HTR-8/SVneo (cell line): ENCODE measurements around the gene PAM16.

Experiments used
- DNase-seq: peaks from one replicate; pipeline ENCODE4 v3.0.0; 2011; ENCODE audit warnings: low spot score, mixed read lengths; ENCODE audit not compliant: insufficient read length
- FAIRE-seq: peaks from 2 replicates; lab custom pipeline; 2011; peaks lifted over from hg19 to GRCh38; lab: Jason Lieb, UNC

Gene PAM16

DNA sequence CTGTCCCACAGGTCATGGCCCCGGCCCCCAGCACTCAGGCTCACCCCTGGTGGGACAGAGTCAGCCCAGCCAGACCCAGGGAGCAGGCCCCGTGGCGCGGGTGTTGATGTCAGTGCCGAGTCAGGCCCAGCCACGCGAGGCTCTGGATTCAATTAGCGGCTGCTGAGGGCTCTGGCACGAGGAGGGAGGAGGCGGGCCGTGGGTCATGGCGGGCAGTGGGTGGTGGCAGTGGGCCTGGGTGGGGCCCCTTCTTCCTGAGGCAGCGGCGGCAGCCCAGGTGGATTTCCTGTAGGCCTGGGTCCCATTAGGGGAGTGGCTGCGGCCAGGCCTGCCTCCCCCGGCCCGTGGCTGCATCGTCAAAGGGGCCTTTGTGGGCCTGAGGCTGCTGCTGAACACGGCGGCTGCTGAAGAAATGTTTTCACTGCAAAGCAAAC lies 33.4 kb upstream of the PAM16 start:
- FAIRE-seq (no peak), DNase-seq (no peak)

DNA sequence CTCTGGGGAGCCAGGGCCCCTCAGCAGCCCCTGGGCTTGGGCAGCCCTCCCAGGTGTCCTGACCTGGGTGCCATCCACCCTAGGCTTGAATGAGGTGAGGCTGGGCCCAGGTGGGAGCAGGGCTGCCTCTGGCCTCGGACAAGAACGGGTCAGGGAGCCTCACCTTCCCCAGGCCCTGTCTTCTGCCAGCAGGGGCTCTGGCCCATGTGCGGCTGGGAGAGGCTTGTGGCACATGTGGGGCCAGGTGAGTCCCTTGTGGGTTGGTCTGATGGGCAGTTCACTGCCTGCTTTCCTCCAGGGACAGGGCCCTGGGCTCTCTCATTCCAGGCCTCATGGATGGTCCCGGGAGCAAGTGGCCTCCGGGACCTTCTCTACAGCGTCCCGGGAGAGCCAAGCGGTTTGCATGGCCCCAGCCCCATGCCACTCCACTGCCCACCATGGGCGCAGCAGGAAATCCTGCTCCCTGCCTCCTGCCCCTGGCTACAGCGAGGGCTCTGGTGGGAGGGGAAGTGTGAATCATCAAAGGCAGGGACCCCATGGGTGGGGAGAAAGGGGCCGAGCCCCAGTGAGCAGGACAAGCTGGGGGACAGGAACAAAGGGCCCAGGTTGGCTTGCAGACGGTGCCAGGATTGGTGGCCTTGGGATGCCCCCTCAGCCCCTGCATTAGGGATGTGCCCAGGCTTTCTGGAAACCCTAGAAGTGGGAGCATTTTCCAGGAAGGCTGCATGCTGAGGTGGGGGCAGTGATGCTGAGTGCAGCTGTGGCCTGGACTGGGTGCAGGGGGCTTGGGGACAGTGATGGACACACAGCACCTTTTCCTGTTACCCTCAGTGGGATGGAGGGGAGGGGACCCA lies 32.7 kb upstream of the PAM16 start:
- FAIRE-seq (no peak), DNase-seq (no peak)

DNA sequence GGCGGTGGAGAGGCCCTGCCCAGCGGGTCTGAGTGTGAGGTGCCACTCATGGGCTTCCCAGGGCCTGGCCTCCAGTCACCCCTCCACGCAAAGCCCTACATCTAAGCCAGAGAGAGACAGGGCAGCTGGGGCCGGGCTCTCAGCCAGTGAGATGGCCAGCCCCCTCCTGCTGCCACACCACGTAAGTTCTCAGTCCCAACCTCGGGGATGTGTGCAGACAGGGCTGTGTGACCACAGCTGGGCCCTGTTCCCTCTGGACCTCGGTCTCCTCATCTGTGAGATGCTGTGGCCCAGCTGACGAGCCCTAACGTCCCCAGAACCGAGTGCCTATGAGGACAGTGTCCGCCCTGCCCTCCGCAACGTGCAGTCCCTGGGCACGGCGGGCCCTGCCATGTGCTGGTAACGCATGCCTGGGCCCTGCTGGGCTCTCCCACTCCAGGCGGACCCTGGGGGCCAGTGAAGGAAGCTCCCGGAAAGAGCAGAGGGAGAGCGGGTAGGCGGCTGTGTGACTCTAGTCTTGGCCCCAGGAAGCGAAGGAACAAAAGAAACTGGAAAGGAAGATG lies 31.8 kb upstream of the PAM16 start:
- DNase-seq (no peak), FAIRE-seq (no peak)

DNA sequence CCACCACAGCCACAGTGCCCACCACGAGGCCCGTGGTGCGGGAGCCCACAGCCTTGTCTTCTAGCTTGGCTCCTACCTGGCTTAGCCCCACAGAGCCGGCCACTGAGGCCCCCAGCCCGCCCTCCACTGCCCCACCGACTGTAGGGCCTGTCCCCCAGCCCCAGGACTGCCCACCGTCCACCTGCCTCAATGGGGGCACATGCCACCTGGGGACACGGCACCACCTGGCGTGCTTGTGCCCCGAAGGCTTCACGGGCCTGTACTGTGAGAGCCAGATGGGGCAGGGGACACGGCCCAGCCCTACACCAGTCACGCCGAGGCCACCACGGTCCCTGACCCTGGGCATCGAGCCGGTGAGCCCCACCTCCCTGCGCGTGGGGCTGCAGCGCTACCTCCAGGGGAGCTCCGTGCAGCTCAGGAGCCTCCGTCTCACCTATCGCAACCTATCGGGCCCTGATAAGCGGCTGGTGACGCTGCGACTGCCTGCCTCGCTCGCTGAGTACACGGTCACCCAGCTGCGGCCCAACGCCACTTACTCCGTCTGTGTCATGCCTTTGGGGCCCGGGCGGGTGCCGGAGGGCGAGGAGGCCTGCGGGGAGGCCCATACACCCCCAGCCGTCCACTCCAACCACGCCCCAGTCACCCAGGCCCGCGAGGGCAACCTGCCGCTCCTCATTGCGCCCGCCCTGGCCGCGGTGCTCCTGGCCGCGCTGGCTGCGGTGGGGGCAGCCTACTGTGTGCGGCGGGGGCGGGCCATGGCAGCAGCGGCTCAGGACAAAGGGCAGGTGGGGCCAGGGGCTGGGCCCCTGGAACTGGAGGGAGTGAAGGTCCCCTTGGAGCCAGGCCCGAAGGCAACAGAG lies 31.0 kb upstream of the PAM16 start:
- FAIRE-seq (no peak), DNase-seq (no peak)

DNA sequence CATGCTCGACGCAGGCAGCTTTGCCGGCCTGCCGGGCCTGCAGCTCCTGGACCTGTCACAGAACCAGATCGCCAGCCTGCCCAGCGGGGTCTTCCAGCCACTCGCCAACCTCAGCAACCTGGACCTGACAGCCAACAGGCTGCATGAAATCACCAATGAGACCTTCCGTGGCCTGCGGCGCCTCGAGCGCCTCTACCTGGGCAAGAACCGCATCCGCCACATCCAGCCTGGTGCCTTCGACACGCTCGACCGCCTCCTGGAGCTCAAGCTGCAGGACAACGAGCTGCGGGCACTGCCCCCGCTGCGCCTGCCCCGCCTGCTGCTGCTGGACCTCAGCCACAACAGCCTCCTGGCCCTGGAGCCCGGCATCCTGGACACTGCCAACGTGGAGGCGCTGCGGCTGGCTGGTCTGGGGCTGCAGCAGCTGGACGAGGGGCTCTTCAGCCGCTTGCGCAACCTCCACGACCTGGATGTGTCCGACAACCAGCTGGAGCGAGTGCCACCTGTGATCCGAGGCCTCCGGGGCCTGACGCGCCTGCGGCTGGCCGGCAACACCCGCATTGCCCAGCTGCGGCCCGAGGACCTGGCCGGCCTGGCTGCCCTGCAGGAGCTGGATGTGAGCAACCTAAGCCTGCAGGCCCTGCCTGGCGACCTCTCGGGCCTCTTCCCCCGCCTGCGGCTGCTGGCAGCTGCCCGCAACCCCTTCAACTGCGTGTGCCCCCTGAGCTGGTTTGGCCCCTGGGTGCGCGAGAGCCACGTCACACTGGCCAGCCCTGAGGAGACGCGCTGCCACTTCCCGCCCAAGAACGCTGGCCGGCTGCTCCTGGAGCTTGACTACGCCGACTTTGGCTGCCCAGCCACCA lies 30.2 kb upstream of the PAM16 start:
- FAIRE-seq (no peak), DNase-seq (no peak)

DNA sequence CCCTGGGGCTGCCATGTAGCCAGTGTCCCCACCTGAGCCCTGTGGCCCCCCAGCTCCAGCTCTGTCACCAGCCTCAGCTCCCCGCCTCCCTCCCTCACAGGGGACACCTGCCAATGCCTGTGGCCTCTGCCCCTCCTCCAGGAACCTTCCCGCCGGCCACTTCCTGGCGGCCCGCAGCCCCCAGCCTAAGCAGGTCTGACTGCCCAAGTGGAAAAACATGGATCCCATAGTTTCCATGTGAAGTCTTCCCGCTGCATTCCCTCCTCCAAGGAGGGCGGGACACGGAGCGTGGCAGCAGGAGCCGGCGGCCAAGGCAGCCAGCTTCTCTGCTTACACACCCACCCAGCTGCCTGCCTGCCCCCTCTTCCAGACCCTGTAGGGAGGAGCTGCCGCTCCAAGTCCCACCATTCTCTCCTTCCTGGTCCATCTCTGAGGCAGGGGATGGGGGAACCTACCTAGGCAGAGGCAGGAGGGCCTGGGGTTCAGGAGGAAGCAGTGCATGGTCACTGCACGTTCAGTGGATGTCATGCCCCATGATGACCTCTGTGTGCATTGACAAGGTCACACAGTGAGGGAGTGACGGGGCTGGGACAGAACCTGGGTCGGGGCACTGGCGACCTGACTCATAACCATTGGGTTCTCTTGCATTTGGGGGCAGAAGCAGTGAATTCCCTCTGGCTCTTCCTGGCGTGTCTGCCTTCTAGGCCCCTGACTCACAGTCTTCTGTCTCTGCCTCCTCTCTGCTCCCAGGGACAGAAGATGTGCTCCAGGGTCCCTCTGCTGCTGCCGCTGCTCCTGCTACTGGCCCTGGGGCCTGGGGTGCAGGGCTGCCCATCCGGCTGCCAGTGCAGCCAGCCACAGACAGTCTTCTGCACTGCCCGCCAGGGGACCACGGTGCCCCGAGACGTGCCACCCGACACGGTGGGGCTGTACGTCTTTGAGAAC lies 29.3 kb upstream of the PAM16 start:
- DNase-seq (no peak), FAIRE-seq (no peak)

DNA sequence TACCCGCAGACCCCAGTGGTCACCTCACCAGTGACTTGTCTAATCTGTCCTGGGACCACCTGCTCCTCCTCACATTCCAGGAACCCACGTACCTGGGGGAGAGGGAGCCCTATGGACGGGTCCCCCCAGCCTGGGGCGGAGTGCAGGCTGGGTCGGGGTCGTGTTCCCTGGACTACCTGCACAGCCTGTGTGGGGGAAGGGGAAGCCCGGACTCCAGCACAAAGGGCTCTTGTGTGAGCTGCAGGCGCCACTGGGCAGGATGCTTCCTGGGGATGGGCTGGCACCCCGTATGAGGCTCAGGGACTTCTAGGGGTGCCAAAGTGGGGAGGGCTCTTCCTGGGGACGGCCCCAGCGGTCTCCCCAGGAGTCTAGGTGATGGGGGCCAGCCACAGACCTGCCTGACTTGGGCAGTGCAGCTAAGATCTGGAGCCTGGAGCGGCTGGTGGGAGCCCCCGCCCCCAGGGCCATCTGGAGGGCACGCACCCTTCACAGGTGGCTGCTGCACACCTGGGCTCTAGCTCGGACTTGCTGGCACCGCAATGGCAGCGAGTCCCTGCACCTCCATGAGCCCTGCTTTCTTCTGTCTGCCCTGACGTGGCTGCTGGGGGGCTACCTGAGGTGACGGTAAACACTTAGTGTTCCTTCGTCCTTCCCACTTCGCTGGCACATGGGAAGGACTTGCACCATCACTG lies 28.0 kb upstream of the PAM16 start:
- FAIRE-seq (no peak), DNase-seq (no peak)

DNA sequence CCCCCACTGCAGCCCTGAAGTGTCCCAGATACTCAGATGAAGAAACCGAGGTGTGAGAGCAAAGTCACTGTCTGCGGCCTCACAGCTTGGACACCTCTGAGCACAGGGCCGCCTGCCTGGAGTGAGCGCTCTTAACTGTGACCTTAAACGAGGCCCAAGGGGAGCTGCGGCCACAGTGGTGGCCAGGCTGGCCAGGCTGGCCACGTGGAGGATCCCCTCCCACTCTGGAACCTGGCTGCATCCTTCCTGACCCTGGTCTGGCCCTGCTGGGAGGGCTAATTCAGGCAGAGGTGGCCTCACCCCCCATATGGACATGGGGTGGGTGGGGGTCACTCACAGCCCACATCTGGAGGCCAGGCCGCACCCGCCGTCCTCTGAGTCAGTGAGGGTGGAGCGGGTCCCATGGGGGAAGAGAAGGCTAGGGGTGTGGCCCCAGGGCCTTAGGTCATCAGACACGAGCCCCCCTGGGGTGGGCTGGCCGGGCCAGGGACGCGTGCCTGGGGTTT lies 27.1 kb upstream of the PAM16 start:
- DNase-seq (no peak), FAIRE-seq (no peak)

DNA sequence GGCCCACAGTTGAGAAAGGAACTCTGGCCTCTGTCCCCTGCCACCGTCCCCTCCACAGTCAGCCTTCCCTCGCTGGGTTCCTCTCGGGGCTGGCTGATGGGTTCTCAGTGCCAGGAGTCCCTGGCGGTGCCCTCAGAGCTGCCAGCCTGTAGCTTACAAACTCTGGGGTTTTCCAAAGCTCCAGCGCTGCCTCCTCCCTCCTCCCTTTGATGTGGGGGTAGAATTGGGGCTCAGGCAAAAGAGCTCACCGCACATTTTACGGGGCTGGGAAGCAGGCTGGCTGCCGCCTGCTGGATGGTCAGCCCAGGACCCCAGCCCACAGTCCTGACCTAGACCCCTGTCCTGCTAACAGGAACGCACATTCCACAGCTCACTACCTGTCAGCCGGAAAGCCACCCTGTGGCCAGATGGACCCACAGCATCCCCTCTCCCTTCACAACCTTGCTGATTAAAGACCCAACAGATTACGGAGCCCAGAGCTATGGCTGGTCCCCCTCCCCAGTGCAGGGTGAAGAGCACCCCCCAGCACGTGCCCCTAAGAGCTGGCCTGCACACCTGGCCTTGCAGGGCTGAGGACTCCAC lies 26.5 kb upstream of the PAM16 start:
- FAIRE-seq (no peak), DNase-seq (no peak)

DNA sequence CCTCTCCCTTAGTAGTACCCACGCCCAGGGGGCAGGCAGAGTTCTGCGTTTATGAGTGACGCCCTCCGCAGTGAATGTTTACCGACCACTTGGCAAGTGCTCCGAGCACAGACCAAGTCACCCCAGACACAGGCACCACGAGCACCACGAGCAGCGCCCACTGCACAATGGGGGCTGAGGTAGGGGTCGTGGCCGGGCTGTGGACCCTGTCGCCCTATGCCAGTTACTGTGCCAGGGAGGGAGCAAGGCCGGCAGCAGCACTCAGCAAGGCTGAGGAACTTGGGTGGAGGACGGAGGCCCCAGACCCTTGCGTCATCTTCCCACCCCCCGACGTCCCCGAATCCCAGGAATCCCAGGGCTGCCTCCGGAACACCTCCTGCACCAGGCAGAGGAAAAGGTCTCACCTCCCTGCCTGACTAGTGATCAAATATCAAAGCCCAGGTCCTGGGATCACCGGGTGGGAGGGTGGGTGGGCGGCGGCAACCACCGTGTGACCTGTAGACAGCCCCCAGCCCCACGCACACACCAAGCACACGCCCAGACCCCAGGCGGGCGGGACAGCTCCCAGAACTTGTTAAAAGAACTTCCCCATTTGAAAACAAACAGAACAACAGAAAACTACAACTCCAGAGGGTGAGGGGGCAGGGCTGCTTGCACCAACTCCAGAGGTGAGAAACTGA lies 25.9 kb upstream of the PAM16 start:
- no peak for FAIRE-seq
- no peak for DNase-seq

DNA sequence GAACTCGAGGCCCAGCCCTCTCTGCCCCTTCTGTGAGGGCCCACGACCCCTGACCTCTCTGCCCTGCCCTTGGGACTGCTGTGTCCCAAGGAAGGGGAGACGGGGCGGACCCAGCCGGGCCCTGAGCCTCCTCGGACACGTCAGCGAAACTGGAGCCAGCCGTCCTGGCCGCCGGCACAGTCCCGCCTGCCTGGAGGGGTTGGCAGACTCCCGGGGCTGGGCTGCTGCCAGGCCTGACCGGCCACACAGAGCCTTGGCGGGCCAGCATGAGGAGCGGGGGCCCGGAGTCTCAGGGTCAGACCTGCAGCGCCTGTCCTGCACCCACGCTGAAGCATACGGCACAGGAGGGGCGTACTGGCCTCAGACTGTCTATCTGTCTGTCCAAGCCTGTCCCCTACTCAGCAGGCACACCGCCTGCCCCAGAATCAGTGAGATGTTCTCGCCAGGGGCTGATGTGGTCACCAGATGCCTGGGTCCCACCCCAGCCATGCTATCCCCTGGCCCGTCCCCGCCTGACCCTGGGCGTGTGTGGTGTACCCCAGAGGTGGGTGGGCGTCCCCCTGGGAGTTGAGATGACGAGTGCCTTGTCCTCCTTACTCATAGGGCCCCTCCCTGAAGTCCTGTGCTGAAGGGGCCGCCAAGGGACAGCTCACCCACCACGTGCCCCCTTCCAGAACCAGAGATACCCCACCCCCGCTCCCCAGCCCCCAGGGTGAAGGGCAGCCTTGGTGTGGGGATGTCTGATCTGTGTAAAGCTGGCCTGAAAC lies 25.2 kb upstream of the PAM16 start:
- FAIRE-seq (no peak), DNase-seq (no peak)

DNA sequence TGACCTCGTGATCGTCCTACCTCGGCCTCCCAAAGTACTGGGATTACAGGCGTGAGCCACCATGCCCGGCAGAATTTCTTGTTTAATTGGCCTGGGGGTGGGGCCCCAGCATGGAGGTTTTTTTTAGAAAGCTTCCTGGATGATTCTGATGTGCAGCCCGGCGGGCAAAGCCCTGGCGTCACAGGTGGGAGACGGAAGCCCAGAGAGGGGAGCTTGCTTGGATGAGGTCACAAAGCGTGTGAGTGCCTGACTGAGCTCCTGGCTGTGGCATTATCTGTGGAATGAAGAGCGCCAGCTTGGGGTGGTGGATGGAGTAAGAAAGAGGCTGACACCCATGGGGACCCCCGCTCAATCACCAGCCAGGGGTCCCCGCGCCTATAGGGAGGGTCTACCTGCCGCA lies 24.6 kb upstream of the PAM16 start:
- no peak for DNase-seq
- no peak for FAIRE-seq

DNA sequence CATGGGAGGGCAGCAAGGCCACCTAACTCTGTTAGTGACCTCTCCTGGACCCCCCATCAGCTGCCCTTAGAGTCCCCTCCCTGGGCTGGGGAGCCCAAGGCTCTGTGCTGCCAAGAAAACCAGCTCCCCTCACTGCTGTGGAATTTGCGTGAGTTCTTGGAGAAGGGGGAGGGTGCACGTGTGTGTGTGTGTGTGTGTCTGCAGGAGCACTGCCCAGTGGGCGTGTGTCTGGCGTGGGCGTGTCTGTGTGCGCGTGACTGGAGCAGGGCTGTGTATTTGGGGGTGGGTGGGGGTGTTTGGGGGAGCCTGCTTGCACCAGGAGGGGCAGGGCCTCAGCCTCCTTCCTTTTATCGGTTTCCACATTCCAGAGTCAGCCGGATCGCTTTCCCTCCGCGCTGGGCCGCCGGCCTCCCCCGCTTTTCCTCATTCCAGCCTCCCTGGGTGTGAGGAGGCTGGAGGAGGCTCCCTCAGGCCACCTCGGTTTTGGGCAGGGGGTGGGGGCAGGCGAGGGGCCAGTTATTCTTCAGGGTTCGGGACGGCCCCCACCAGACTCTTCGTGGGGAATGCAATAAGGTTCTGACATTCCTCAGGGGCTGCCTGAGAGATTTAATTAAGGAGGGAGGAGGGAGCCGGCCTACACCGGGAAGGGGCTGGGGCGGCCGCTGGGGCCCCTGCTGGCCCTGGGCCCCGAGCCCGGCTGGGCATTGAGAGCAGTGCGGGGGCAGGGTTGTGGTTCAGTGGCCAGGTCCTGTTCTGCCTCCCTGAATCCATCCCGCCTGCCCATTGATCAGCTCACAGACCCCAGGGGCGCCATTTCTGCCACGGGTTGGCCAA lies 23.0 kb upstream of the PAM16 start:
- FAIRE-seq (peak; percentile 87), DNase-seq (peak; percentile 74)

DNA sequence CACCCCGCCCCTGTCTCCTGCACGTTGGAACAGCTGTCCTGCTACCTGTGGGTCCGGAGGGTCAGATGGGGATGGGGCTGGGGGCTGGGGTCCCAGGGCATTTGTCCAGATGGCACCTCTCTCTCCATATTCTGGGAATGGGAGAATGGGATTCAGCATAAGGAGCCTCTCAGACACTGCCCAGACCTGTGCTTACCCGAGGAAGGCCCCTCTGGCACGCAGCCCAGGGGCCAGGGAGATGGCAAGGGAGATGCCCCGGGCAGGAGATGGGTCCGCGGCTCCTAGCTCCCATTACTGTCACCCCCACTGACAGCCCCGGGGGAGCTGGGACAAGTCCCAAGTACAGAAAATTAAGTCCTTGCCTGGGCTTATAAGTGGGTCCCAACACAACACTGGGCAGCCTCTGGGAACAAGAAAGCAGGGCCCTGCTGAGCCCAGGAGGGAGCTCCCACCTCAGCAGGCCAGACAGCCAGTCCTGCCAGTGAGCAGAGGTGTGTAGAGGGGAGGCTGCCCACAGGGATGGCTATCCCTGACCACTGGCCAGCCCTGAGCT lies 22.3 kb upstream of the PAM16 start:
- DNase-seq = peak; percentile 54
- no peak for FAIRE-seq

DNA sequence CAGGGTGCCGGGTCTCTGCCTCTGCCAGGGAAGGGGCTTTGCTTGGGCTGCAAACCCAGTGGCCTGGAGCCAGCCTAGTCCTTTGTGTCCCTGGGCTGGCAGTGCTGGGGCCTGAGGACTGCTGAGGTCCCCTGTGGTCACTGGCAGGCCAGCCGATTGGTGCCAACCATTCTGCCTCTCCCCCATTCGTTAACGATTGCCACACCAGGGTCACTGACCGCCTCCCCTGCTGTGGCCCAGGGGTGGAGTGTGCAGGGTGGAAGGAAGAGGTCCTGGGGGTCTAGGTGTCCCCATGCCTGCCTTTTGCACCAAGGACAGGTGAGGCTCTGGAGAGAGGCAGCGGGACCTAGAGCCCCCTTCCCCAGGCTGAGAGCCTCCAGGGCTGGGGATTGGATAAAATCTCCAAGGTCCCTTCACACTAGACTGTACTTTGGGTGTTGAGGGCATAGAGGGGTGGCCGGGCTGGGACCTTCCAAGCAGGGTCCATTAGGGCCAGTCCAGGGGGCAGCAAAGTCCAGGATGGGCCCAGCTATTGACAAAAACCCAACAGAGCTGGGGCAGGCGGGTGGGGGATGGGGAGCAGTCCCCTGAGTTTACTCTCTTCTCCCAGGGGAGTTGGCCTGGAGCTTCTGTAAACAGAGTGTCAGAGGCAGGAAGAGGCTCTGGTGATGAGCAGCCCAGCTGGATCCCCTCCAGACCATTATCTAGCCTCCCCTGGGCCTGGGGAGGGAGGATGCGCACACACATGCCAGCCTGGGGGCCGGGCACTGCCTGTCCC lies 21.6 kb upstream of the PAM16 start:
- DNase-seq (peak; percentile 77), FAIRE-seq (peak; percentile 88)
